SK-N-SH (cell line): ENCODE data around the gene PDLIM5. TPM values are rescaled to one million over a fixed set of nuclear protein-coding genes. Genes with fewer than 3 reads are reported as not detected.
A peak's percentile ranks its signal among the peaks of the same experiment; 100 is the strongest.
"Not testable (repeated sequence)": the region's sequence is repeated elsewhere in the genome, so short reads cannot be mapped to it uniquely, and the experiment has no call there.

Experiments
- CTCF ChIA-PET: fragments of 300-600, 350-600 bp; formaldehyde crosslinking; extraction: SDS; loops from one replicate; lab custom pipeline; 2021; lab: Yijun Ruan, JAX
- POLR2A ChIA-PET: fragments of 350-600 bp; sonication (Branson Sonifier 250); formaldehyde crosslinking; extraction: SDS; loops from one replicate; lab custom pipeline; 2020; ENCODE audit warnings: antibody characterized with exemption, inconsistent platforms; lab: Yijun Ruan, JAX
- DNase-seq: peaks from one replicate; pipeline ENCODE4 v3.0.0; 2012
- H2AFZ ChIP-seq: fragments of 200-600 bp; sonication (generic); 2 replicates; pipeline ENCODE4 v1.8.1; 2016; ENCODE audit warnings: antibody characterized with exemption, mild to moderate bottlenecking, low read depth
- H3F3A ChIP-seq: fragments of 200-600 bp; sonication (generic); replicated peaks from 2 replicates; pipeline ENCODE3; 2016; ENCODE audit warnings: antibody characterized with exemption, mild to moderate bottlenecking; ENCODE audit not compliant: insufficient read depth
- H3K27ac ChIP-seq, 2 experiments: fragments of 200-500 bp in 1 of 2; fragments of 200-600 bp in 1 of 2; sonication (Bioruptor generic) in 1 of 2; sonication (generic), shearing (Covaris generic) in 1 of 2; 2 replicates each; pipeline versions ENCODE4 v1.5.1 to v1.6.1; 2014 to 2016; ENCODE audit warnings: low read depth in 2 of 2, inconsistent platforms in 1 of 2, low read length in 1 of 2, mild to moderate bottlenecking in 1 of 2, mixed read lengths in 1 of 2
- H3K27me3 ChIP-seq: fragments of 200-600 bp; sonication (generic), shearing (Covaris generic); 2 replicates; pipeline ENCODE4 v1.6.1; 2016; ENCODE audit warnings: mixed run types; ENCODE audit not compliant: insufficient read depth
- H3K36me3 ChIP-seq, 2 experiments: fragments of 200-500 bp in 1 of 2; fragments of 200-600 bp in 1 of 2; sonication (Bioruptor generic) in 1 of 2; sonication (generic) in 1 of 2; replicated peaks in 1 of 2; 2 replicates each; pipeline versions ENCODE3 to v1.5.1; 2014 to 2016; ENCODE audit warnings: low read length in 1 of 2, mild to moderate bottlenecking in 1 of 2; ENCODE audit not compliant: insufficient read depth in 2 of 2, control insufficient read depth in 1 of 2
- H3K4me1 ChIP-seq, 2 experiments: fragments of 200-500 bp in 1 of 2; fragments of 200-600 bp in 1 of 2; sonication (Bioruptor generic) in 1 of 2; sonication (generic), shearing (Covaris generic) in 1 of 2; 2 replicates each; pipeline versions ENCODE4 v1.5.1 to v1.6.1; 2014 to 2016; ENCODE audit warnings: low read depth in 1 of 2, low read length in 1 of 2, mixed run types in 1 of 2; ENCODE audit not compliant: insufficient read depth in 2 of 2, control insufficient read depth in 1 of 2
- H3K4me2 ChIP-seq: fragments of 200-600 bp; sonication (generic), shearing (Covaris generic); 2 replicates; pipeline ENCODE4 v1.6.1; 2017; ENCODE audit warnings: mixed run types
- H3K4me3 ChIP-seq, 2 experiments: fragments of 200-500 bp in 1 of 2; fragments of 200-600 bp in 1 of 2; sonication (Bioruptor generic) in 1 of 2; sonication (generic), shearing (Covaris generic) in 1 of 2; 2 replicates each; pipeline versions ENCODE4 v1.5.1 to v1.8.1; 2014 to 2016; ENCODE audit warnings: low read depth in 2 of 2, inconsistent platforms in 1 of 2, low read length in 1 of 2, mild to moderate bottlenecking in 1 of 2, mixed read lengths in 1 of 2, moderate library complexity in 1 of 2
- H3K79me2 ChIP-seq: fragments of 200-600 bp; sonication (generic); 2 replicates; pipeline ENCODE4 v1.8.1; 2017; ENCODE audit warnings: mild to moderate bottlenecking; ENCODE audit not compliant: insufficient read depth
- H3K9ac ChIP-seq: fragments of 200-600 bp; sonication (generic); 2 replicates; pipeline ENCODE4 v1.6.1; 2017; ENCODE audit warnings: mixed run types
- H3K9me2 ChIP-seq: fragments of 200-600 bp; sonication (generic); 2 replicates; pipeline ENCODE4 v1.6.1; 2017; ENCODE audit warnings: mixed run types
- H3K9me3 ChIP-seq: fragments of 200-600 bp; sonication (generic); 2 replicates; pipeline ENCODE4 v1.6.1; 2017; ENCODE audit warnings: mixed run types, mild to moderate bottlenecking, moderate library complexity
- H4K20me1 ChIP-seq: fragments of 200-600 bp; sonication (generic); 2 replicates; pipeline ENCODE4 v1.6.1; 2017; ENCODE audit warnings: mild to moderate bottlenecking, mixed run types; ENCODE audit not compliant: insufficient read depth
- ELF1 ChIP-seq: IDR thresholded peaks from 2 replicates; pipeline ENCODE4 v1.4.0; 2012
- EP300 ChIP-seq, 2 experiments: IDR thresholded peaks; 2 replicates each; pipeline versions ENCODE4 v1.4.0 to v1.6.1; 2012; ENCODE audit warnings: borderline replicate concordance in 1 of 2, low read depth in 1 of 2, low read length in 1 of 2
- EZH2phosphoT487 ChIP-seq: fragments of 200-600 bp; sonication (generic); IDR thresholded peaks from 2 replicates; pipeline ENCODE4 v1.6.1; 2017; ENCODE audit warnings: low read depth, mixed run types, mild to moderate bottlenecking, antibody characterized with exemption, moderate library complexity, borderline replicate concordance
- GABPA ChIP-seq: IDR thresholded peaks from 2 replicates; pipeline ENCODE4 v1.4.0; 2012; ENCODE audit warnings: low read depth, mild to moderate bottlenecking
- GATA2 ChIP-seq: sonication (generic); formaldehyde crosslinking; IDR thresholded peaks from 2 replicates; pipeline ENCODE4 v1.5.0; 2020; ENCODE audit warnings: mild to moderate bottlenecking, missing genetic modification reagents
- IRF3 ChIP-seq: fragments of 150-350 bp; IDR thresholded peaks from 2 replicates; pipeline ENCODE4 v1.6.1; 2016; ENCODE audit warnings: mild to moderate bottlenecking, low read depth, low read length
- MEF2A ChIP-seq: IDR thresholded peaks from 2 replicates; pipeline ENCODE4 v1.4.0; 2012; ENCODE audit warnings: low read depth, borderline replicate concordance
- NFIC ChIP-seq: IDR thresholded peaks from 2 replicates; pipeline ENCODE4 v1.4.0; 2012; ENCODE audit warnings: borderline replicate concordance
- POLR2AphosphoS5 ChIP-seq: IDR thresholded peaks from 2 replicates; pipeline ENCODE4 v1.6.1; 2012; ENCODE audit warnings: low read depth, low read length
- RAD21 ChIP-seq: IDR thresholded peaks from 2 replicates; pipeline ENCODE4 v1.6.1; 2012; ENCODE audit warnings: mild to moderate bottlenecking, low read length
- RCOR1 ChIP-seq: fragments of 150-350 bp; IDR thresholded peaks from 2 replicates; pipeline ENCODE4 v1.6.1; 2017; ENCODE audit warnings: antibody characterized with exemption, low read length
- RFX5 ChIP-seq: IDR thresholded peaks from 2 replicates; pipeline ENCODE4 v1.6.1; 2012; ENCODE audit warnings: mild to moderate bottlenecking, improper control_type of control experiment, low read length
- SIN3A ChIP-seq: IDR thresholded peaks from 2 replicates; pipeline ENCODE4 v1.6.1; 2012; ENCODE audit warnings: low read depth, mild to moderate bottlenecking, low read length, moderate library complexity, borderline replicate concordance
- SMC3 ChIP-seq: IDR thresholded peaks from 2 replicates; pipeline ENCODE4 v1.6.1; 2012; ENCODE audit warnings: low read depth, low read length, improper control_type of control experiment
- TAF1 ChIP-seq: IDR thresholded peaks from 2 replicates; pipeline ENCODE4 v1.6.1; 2012; ENCODE audit warnings: low read depth, mild to moderate bottlenecking, low read length, moderate library complexity, borderline replicate concordance
- TCF12 ChIP-seq: IDR thresholded peaks from 2 replicates; pipeline ENCODE4 v1.4.0; 2012
- TEAD4 ChIP-seq: IDR thresholded peaks from 2 replicates; pipeline ENCODE4 v1.4.0; 2012; ENCODE audit warnings: mild to moderate bottlenecking, borderline replicate concordance; ENCODE audit not compliant: insufficient read depth
- WGBS: methylation state at CpG from one replicate; pipeline ENCODE4 v1.1.6; 2017; ENCODE audit warnings: low lambda C conversion rate; 5-methylcytosine and 5-hydroxymethylcytosine counted together
- polyA plus RNA-seq, 3 experiments: library from polyadenylated mRNA; depleted of rRNA; stranded (reverse); fragments of >200 nt; gene quantifications; 2 replicates each; pipeline ENCODE4 v1.2.3, GENCODE V29; 2012
- TF ChIP-seq, protein P1 (sequence below): fragments of 200-600 bp; sonication (generic); IDR thresholded peaks from 2 replicates; pipeline ENCODE4 v1.6.1; 2017; ENCODE audit warnings: antibody characterized with exemption, mild to moderate bottlenecking, moderate library complexity

The PDLIM5 gene
- polyA plus RNA-seq, 1 of the 3 experiments (the other 2 are of a cell fraction): 36.7 TPM

DNA sequence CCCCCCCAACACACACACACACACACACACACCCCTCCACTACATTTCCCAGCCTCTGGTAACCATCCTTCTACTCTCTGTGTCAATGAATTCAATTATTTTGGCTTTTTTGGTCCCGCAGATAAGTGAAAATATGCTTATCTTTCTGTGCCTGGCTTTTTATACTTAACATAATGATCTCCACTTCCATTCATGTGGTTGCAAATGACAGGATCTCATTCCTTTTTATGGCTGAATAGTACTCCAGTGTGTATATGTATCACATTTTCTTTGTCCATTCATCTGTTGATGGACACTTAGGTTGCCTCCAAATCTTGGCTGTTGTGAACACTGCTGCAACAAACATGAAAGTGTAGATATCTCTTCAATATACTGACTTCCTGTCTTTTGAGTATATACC is 59.8 kb downstream of the PDLIM5 start:
- WGBS: 100% methylated on average over 1 of the region's 1 CpG
- Histone ChIP-seq H3K9ac (no peak overlapping the region), H3K79me2 (peaks cover 94% of the 10 kb centered on the region), H3F3A (peaks cover 8% of the 10 kb centered on the region), H3K4me2 (no peak overlapping the region), H3K36me3 (peaks cover 0 to 25% of the 10 kb centered on the region in 2 experiments), H3K4me1 (peaks cover 2 to 24% of the 10 kb centered on the region in 2 experiments; a peak in 2 of 4 replicates), H4K20me1 (no peaks in the 10 kb centered on the region), H3K9me2 (no peaks in the 10 kb centered on the region), H3K27ac (no peak overlapping the region), H3K4me3 (no peak overlapping the region), H3K9me3 (no peaks in the 10 kb centered on the region), H3K27me3 (no peaks in the 10 kb centered on the region), H2AFZ (no peak overlapping the region)
- no peak for TF ChIP-seq EP300 (IDR thresholded peaks at IDR 0.05; ENCODE audit: borderline replicate concordance in 1 of 2, low read depth in 1 of 2, low read length in 1 of 2)
- TF ChIP-seq SIN3A: no peak
- TF ChIP-seq NFIC: no peak
- TF ChIP-seq TAF1: no peak
- TF ChIP-seq, protein P1, sequence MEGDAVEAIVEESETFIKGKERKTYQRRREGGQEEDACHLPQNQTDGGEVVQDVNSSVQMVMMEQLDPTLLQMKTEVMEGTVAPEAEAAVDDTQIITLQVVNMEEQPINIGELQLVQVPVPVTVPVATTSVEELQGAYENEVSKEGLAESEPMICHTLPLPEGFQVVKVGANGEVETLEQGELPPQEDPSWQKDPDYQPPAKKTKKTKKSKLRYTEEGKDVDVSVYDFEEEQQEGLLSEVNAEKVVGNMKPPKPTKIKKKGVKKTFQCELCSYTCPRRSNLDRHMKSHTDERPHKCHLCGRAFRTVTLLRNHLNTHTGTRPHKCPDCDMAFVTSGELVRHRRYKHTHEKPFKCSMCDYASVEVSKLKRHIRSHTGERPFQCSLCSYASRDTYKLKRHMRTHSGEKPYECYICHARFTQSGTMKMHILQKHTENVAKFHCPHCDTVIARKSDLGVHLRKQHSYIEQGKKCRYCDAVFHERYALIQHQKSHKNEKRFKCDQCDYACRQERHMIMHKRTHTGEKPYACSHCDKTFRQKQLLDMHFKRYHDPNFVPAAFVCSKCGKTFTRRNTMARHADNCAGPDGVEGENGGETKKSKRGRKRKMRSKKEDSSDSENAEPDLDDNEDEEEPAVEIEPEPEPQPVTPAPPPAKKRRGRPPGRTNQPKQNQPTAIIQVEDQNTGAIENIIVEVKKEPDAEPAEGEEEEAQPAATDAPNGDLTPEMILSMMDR: no peak
- CTCF ChIA-PET: no interaction called here
- POLR2A ChIA-PET: no interaction called here
- no peak for DNase-seq

- DNase-seq, POLR2A ChIA-PET, H4K20me1 ChIP-seq, H2AFZ ChIP-seq, H3K4me2 ChIP-seq, H3K9me3 ChIP-seq, H3K9ac ChIP-seq, H3K27me3 ChIP-seq, H3F3A ChIP-seq, H3K4me3 ChIP-seq, H3K9me2 ChIP-seq, H3K27ac ChIP-seq, CTCF ChIA-PET: not testable (repeated sequence)
- H3K4me1 ChIP-seq: peaks cover 0 to 30% of the 10 kb centered on the region in 2 experiments; a peak in 1 of 4 replicates
- peaks cover 0 to 25% of the 10 kb centered on the region in 2 experiments for H3K36me3 ChIP-seq
- WGBS: 76% methylated on average over 2 of the region's 2 CpGs
- H3K79me2 ChIP-seq: peaks cover 100% of the 10 kb centered on the region
Observed at GRCh38 chr4:94513532-94513931, 61.8 kb downstream of the PDLIM5 start.

GRCh38 chr4:94515365-94515764 is 63.6 kb downstream of the PDLIM5 start:
- no peak overlapping the region for H3K4me2 ChIP-seq
- peaks cover 0 to 30% of the 10 kb centered on the region in 2 experiments; a peak in 3 of 4 replicates for H3K4me1 ChIP-seq
- peaks cover 100% of the 10 kb centered on the region for H3K79me2 ChIP-seq
- no peak overlapping the region for H2AFZ ChIP-seq
- peak overlapping the region in 1 of 2 experiments; percentile 76; a peak in 2 of 4 replicates for H3K27ac ChIP-seq
- peaks cover 8% of the 10 kb centered on the region for H3F3A ChIP-seq
- H3K4me3 ChIP-seq: no peak overlapping the region
- H3K9me2 ChIP-seq: no peaks in the 10 kb centered on the region
- H3K9ac ChIP-seq: peak overlapping the region; percentile 23; the same call in 1 of the 2 replicates
- H4K20me1 ChIP-seq: no peaks in the 10 kb centered on the region
- no peaks in the 10 kb centered on the region for H3K27me3 ChIP-seq
- ChIA-PET POLR2A (no interaction called here), CTCF (interaction anchor here (0.6 kb wide), 1 partner anchor 9 kb away, joined by 3 read pairs; no protein-coding TSS in a partner anchor)
- peaks cover 0 to 21% of the 10 kb centered on the region in 2 experiments for H3K36me3 ChIP-seq
- DNase-seq: no peak
- H3K9me3 ChIP-seq: no peaks in the 10 kb centered on the region
- 90% methylated on average over 4 of the region's 4 CpGs for WGBS
- no peak for TF ChIP-seq SMC3
- TF ChIP-seq TEAD4: no peak
- no peak for TF ChIP-seq RAD21
- no peak for TF ChIP-seq NFIC
- TF ChIP-seq TCF12: no peak; the same call in 1 of the 2 replicates
- TF ChIP-seq GATA2 (CRISPR knock-in tag): no peak
- no peak for TF ChIP-seq EZH2phosphoT487
- no peak for TF ChIP-seq GABPA
- TF ChIP-seq, protein P1: no peak
- TF ChIP-seq MEF2A: no peak
- TF ChIP-seq IRF3: no peak
- TF ChIP-seq RCOR1: no peak
- TF ChIP-seq ELF1: no peak
- no peak for TF ChIP-seq RFX5
- no peak for TF ChIP-seq POLR2AphosphoS5
